Effector CD8-positive, alpha-beta T cell (primary cell): ENCODE measurements around the gene MICA.
A peak's percentile ranks its signal among the peaks of the same experiment; 100 is the strongest.
"Not testable (repeated sequence)": the region's sequence is repeated elsewhere in the genome, so short reads cannot be mapped to it uniquely, and the experiment has no call there.

Experiments
- DNase-seq: peaks from one replicate; lab custom pipeline; 2025; lab: John Stamatoyannopoulos, UW
- total RNA-seq, 4 experiments: gene quantifications; one replicate each; lab custom pipeline; 2026; lab: John Stamatoyannopoulos, UW

MICA gene
- total RNA-seq, result 17.3 to 36.8 (median 22.7) reads per million in 4 experiments

DNA sequence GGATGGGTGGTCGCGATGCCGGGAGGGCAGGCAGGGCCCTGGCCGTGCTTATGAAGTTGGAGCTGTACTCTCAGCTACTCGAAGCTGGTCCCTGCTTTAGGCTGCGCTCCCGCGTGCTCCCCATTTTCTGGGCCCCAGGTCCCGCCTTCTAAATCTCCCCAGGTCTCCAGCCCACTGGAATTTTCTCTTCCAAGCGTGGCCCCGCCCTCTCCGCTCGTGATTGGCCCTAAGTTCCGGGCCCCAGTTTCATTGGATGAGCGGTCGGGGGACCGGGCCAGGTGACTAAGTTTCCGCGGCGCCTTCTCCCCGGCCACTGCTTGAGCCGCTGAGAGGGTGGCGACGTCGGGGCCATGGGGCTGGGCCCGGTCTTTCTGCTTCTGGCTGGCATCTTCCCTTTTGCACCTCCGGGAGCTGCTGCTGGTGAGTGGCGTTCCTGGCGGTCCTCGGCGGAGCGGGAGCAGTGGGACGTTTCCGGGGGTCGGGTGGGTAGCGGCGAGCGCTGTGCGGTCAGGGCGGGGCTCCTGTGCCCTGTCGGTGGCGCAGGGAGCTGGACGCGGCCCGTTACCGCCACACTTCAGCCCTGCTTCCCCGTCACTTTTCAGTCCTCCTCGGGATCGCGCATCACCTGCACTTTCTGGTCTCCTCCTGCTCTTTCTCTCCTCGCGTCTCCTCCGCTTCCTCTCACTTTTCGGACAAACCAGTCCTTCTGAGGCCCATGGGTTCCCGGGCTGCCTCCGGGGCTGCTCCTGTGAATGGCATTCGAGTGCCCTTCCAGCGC lies at the start of gene MICA:
MICA (plus strand) TSS at position 313 of the 778 bp plus-strand sequence; CDS start at position 351, 38 bp downstream.
- DNase-seq, result peak; percentile 67

GRCh38 chr6:31354158-31354863 lies 49.1 kb upstream of the MICA start:
- DNase-seq, result peak; percentile 21

DNA sequence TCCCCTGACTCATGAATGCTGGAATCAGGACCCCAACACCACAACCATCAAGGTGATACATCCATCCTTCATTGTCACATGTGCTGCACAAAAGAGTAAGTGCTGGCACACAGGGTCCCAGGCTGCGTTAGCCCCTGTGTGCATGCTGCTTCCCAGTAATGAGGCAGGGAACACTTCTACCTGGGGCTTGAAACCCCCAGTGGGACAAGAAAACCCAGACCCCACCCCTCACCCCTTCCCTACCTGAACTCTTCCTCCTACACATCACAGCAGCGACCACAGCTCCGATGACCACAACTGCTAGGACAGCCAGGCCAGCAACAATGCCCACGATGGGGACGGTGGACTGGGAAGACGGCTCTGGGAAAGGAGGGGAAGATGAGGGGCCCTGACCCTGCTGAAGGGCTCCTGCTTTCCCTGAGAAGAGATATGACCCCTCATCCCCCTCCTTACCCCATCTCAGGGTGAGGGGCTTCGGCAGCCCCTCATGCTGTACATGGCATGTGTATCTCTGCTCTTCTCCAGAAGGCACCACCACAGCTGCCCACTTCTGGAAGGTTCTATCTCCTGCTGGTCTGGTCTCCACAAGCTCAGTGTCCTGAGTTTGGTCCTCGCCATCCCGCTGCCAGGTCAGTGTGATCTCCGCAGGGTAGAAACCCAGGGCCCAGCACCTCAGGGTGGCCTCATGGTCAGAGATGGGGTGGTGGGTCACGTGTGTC lies 48.4 kb upstream of the MICA start:
- DNase-seq, result no peak

GRCh38 chr6:31355583-31355948 lies 47.8 kb upstream of the MICA start:
- peak; percentile 34 for DNase-seq

DNA sequence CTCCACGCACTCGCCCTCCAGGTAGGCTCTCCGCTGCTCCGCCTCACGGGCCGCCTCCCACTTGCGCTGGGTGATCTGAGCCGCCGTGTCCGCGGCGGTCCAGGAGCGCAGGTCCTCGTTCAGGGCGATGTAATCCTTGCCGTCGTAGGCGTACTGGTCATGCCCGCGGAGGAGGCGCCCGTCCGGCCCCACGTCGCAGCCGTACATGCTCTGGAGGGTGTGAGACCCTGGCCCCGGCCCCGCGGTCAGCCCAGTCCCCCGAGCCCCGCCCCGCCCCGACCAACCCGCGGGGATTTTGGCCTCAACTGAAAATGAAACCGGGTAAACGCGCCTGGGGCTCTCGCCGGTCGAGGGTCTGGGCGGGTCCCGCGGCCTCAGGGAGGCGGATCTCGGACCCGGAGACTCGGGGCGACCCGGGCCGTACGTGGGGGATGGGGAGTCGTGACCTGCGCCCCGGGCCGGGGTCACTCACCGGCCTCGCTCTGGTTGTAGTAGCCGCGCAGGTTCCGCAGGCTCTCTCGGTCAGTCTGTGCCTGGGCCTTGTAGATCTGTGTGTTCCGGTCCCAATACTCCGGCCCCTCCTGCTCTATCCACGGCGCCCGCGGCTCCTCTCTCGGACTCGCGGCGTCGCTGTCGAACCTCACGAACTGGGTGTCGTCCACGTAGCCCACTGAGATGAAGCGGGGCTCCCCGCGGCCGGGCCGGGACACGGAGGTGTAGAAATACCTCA lies 47.0 kb upstream of the MICA start:
- DNase-seq, result peak; percentile 34

DNA sequence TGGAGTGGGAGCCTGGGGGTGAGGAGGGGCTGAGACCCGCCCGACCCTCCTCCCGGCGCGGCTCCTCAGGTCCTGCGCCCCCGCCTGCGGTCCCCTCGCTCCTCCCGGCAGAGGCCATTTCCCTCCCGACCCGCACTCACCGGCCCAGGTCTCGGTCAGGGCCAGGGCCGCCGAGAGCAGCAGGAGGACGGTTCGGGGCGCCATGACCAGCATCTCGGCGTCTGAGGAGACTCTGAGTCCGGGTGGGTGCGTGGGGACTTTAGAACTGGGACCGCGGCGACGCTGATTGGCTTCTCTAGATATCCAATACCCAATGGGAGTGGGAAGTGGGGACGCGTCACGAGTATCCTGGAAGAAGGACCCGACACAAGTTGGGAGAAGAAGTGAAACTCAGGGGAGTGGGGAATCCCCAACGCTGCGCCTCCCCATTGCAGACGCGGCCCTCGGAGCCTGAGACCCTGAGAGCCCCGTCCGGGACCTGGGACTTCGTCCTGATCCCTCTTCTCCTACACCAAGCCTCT lies 46.4 kb upstream of the MICA start, which contains the start of gene HLA-B:
HLA-B (minus strand) TSS at position 234 of the 521 bp plus-strand sequence; CDS start at position 213, 21 bp downstream.
- peak; percentile 90 for DNase-seq

DNA sequence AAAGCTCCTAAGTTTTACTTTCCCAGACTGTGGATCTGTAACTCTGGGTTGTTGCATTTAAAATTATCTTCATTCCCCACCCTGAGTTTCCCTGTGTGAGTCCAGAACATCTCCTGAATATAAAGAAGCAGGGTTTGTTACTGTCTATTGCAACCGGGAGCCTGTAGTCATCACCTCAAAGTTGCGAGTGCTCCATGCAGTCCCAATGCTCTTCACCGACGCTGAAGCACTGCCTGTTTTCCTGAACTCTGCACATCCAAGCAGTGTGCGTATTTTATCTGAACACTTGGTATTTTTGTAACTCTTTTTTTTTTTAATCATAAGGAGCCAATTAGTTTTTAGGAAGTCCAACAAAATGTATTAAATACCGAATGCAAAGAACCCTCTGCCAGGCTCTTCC lies 45.5 kb upstream of the MICA start:
- no peak for DNase-seq

DNA sequence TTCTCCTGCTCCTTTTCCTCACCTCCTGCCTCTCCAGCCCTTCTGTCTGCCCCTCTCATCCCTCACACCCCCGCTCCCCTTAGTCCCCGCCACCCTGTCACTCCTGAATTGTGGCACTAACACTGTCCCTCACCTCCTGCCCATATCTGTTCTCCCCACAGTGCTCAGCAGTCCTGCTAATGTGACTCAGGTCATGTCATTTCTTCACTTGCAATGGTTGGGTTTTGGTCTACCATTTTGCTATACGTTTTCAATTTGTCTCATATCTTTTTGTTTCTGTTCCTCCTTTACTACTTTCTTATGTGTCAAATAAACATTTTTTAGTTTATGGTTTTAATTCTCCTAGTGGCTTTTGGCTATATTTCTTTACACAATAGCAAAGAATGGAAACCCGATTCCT lies 45.1 kb upstream of the MICA start:
- no peak for DNase-seq

DNA sequence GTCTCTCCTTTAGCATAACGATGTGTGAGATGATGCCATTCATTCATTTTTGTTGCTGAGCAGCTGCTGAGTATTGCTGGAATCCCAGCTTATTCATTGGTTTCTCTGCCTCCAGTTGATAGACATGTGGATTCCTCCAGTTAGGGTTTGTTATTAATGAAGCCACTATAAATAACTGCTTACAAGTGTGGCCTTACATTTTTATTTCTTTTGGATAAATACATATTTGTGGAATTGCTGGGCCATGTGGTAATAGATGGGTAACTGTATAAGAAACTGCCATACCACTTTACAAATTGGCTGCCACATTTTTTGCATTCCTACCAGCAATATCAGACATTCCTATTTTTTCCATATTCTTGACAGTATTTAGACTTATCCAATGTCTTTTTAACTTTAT lies 43.8 kb upstream of the MICA start:
- no peak for DNase-seq

- DNase-seq, result no peak
Measured at GRCh38 chr6:31362751-31363150, 40.6 kb upstream of the MICA start.

DNA sequence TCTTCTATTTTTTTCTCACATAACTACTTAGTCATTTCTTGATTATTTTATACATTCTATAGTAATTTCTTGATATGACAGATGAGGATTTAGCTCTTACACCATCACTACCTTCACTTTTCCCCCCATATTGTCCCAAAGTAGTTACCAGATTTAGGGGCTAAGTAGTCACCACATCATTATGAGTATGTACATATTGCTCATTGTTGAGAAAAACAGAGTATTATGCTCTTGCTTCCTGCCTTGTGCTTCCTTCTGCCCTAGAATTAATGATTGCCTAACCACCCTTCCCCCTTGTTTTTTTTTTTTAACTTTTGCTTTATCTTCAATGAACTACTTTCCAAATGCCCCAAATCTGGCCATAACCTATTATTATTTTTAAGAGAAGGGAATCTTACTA lies 39.6 kb upstream of the MICA start:
- no peak for DNase-seq

DNA sequence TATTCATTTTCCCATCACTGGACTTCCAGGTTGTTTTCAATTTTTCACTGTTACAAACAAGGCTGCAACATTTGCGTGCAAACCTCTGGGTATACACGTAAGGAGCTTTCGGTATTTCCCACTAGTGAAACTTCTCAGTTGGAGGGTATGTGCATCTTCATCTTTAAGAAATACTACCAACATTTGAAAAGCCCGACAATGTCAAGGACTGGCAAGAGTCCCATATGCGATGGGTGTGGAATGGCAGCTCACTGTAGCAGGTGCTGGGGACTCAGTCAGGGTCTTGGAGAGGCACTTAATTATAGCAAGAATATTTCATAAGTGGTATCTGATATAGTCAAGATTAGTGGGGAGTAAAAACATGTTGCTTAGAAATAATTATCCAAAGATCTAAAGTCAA lies 37.5 kb upstream of the MICA start:
- DNase-seq, result no peak

DNA sequence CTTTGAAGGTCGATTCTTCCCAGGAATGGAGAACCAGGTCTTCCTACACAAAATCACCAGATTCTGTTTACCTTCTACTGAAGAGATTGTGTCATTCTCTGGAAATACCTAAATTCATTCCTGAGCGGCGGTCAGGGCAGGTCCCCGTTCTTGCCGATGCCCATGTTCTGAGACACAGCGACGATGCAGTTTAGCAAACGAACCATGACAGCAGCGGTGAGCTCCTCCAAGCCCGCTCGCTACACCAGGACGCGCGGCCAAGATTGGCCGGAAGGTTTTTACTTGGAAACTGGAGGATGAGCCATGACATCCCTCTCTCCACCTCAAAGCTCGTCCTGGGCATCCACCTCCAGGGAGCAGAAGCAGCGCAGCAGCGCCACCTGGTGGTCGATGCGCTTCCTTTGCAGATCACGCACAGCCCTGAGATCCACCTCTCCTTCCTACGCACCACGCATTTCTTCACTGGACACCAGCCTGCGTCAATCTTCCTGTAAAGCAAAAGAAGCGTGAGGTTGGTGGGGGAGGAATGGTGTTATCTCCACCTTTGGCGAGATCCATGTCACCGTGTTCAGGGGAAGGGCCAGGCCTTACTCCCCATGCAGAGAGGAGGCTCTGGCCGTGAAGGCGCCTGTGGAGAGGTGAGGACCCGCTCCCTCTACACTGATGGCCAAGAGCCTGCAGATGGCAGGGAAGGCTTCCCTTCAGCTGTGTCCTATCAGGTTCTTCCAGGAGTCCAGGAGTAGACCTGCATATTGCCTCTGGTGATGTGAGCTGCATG lies 36.5 kb upstream of the MICA start:
- DNase-seq, result peak; percentile 82

- no peak for DNase-seq
Measured at GRCh38 chr6:31368461-31368860, 34.9 kb upstream of the MICA start.

DNA sequence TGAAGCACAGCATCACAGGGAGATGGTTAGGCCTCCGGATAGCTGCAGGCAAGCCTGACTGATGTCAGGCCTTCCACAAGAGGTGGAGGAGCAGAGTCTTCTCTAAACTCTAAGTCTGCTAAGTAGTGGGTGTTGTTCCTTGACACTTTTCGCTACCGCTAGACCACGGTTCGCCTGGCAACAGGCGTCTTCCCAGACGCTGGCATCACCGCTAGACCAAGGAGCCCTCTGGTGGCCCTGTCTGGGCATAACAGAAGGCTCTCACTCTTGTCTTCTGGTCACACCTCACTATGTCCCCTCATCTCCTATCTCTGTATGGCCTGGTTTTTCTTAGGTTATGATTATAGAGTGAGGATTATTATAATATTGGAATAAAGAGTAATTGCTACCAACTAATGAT lies 29.3 kb upstream of the MICA start:
- DNase-seq, result not testable (repeated sequence)

DNA sequence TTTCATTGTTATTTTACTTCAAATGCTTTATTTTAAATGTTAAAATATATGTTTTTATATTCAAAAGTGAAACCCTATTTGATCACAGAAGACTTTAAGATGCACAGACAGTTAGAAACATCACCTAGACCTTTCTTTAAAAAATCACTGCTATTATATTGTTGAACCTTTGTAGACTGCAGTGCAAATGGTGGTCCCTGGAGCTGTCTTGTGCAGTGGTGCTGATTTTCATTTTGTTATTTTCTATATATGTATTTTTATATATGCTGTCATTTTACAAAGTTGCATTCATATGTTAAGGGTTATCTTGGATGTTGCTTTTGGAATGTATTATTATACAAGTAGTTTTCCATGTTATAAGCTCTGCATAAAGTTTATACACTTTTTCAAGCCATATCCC lies 27.7 kb upstream of the MICA start:
- no peak for DNase-seq

- DNase-seq, result no peak
Measured at GRCh38 chr6:31377029-31377428, 26.4 kb upstream of the MICA start.

GRCh38 chr6:31378062-31378720 lies 25.2 kb upstream of the MICA start:
- DNase-seq, result no peak

DNA sequence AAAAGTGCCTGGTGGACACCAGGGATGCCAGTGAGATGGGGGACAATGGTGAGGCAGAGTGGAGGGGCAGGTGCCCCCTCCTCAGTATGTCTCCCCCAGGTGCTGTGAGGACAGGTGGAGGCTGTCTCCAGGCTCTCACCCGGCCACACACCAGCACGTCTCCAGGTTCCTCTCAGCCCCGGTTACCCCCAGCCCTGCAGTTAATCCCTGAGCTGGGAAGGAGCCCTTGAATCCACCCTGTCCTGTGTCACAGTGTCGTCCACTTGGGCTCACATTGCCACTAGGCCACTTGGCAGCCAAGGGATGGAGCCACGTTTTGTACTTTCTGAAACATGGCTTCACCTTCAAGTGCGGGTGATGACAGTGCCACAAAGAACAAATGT lies 24.7 kb upstream of the MICA start:
- DNase-seq, result no peak

DNA sequence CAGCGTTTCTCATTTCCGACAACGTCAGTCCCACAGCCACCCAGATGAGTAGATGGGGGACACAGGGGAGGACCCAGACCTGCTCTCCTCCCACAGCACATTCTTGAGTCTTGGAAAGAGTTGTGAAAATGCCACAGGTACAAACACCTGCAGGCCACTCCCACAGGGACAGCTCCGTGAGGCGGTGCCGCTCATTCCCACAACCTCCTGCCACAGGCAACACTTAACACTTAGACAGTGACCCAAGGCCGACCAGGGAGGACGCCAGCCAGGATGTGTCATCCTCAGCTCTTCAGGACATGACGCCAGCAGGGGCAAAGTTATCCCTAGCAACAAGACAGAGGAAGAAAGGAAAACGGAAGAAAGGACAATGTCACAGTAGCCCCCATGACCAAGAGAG lies 23.5 kb upstream of the MICA start:
- DNase-seq, result no peak
